PC-9 (cell line): Measurements from ENCODE around the gene SCGB1C1. TPM values are rescaled to one million over a fixed set of nuclear protein-coding genes. Genes with fewer than 3 reads are reported as not detected.

ENCODE experiments used
- BruUV-seq: library from RNA; stranded (reverse); fragments of 400-500 nt; replicated peaks from 2 replicates; lab custom pipeline; 2021; lab: Mats Ljungman, UMichigan
- CTCF ChIA-PET: fragments of 300-600 bp; sonication (Branson Sonifier 250); formaldehyde crosslinking; loops from one replicate; lab custom pipeline; 2022; ENCODE audit warnings: antibody characterized with exemption; lab: Charles Lee
- POLR2A ChIA-PET: fragments of 300-600 bp; sonication (Branson Sonifier 250); formaldehyde crosslinking; loops from one replicate; lab custom pipeline; 2022; ENCODE audit warnings: antibody characterized with exemption; ENCODE audit not compliant: unreplicated experiment; lab: Charles Lee
- DNase-seq, 2 experiments: peaks; one replicate each; pipeline versions ENCODE4 v3.0.0 to v3.0.0-alpha.2; 2015 to 2022; ENCODE audit warnings: mixed read lengths in 1 of 2
- H2AFZ ChIP-seq: fragments of 200-600 bp; sonication (generic); 2 replicates; pipeline ENCODE4 v1.8.1; 2017; ENCODE audit warnings: antibody characterized with exemption
- H3F3A ChIP-seq: fragments of 200-600 bp; sonication (generic); 2 replicates; pipeline ENCODE4 v1.8.1; 2017; ENCODE audit warnings: antibody characterized with exemption, mild to moderate bottlenecking, low read depth; ENCODE audit not compliant: insufficient read depth
- H3K27ac ChIP-seq: fragments of 200-600 bp; sonication (generic); 2 replicates; pipeline ENCODE4 v1.6.1; 2016; ENCODE audit warnings: mixed run types
- H3K27me3 ChIP-seq: fragments of 200-600 bp; sonication (generic); 2 replicates; pipeline ENCODE4 v1.6.1; 2016; ENCODE audit warnings: low read depth, mixed run types; ENCODE audit not compliant: insufficient read depth
- H3K36me3 ChIP-seq: fragments of 200-600 bp; sonication (generic); 2 replicates; pipeline ENCODE4 v1.6.1; 2016; ENCODE audit warnings: low read depth, mixed run types
- H3K4me1 ChIP-seq: fragments of 200-600 bp; sonication (generic); replicated peaks from 2 replicates; pipeline ENCODE4 v1.6.1; 2016; ENCODE audit warnings: mixed run types; ENCODE audit not compliant: insufficient read depth
- H3K4me2 ChIP-seq: fragments of 200-600 bp; sonication (generic); 2 replicates; pipeline ENCODE4 v1.6.1; 2017; ENCODE audit warnings: mixed run types
- H3K4me3 ChIP-seq: fragments of 200-600 bp; sonication (generic); 2 replicates; pipeline ENCODE4 v1.6.1; 2016; ENCODE audit warnings: mixed run types
- H3K79me2 ChIP-seq: fragments of 200-600 bp; sonication (generic); 2 replicates; pipeline ENCODE4 v1.6.1; 2017; ENCODE audit warnings: low read depth, mixed run types
- H3K9me2 ChIP-seq: fragments of 200-600 bp; sonication (generic); 2 replicates; pipeline ENCODE4 v1.8.1; 2017; ENCODE audit warnings: mild to moderate bottlenecking; ENCODE audit not compliant: insufficient read depth
- H3K9me3 ChIP-seq: fragments of 200-600 bp; sonication (generic); 2 replicates; pipeline ENCODE4 v1.8.1; 2016; ENCODE audit warnings: low read depth; ENCODE audit not compliant: insufficient read depth
- H4K20me1 ChIP-seq: fragments of 200-600 bp; sonication (generic); 2 replicates; pipeline ENCODE4 v1.8.1; 2017; ENCODE audit not compliant: insufficient read depth
- CTCF ChIP-seq: fragments of 200-600 bp; sonication (generic); conservative IDR thresholded peaks from 2 replicates; pipeline ENCODE4 v1.6.1; 2017; ENCODE audit warnings: mixed run types, antibody characterized with exemption, mild to moderate bottlenecking, moderate library complexity
- EZH2 ChIP-seq: fragments of 200-600 bp; sonication (generic); IDR thresholded peaks from 2 replicates; pipeline ENCODE4 v1.8.0; 2017; ENCODE audit warnings: antibody characterized with exemption, low read depth
- intact Hi-C: fragments of 100-400 bp; cut with micrococcal nuclease; formaldehyde crosslinking; loops from one replicate; pipeline ENCODE4 v1.10.0; 2022; ENCODE audit not compliant: unreplicated experiment
- total RNA-seq: library from RNA; stranded (reverse); gene quantifications from 2 replicates; pipeline ENCODE4 v1.2.3, GENCODE V29; 2021

The SCGB1C1 gene
- total RNA-seq, 1 experiment from 2014 or later: not detected

DNA sequence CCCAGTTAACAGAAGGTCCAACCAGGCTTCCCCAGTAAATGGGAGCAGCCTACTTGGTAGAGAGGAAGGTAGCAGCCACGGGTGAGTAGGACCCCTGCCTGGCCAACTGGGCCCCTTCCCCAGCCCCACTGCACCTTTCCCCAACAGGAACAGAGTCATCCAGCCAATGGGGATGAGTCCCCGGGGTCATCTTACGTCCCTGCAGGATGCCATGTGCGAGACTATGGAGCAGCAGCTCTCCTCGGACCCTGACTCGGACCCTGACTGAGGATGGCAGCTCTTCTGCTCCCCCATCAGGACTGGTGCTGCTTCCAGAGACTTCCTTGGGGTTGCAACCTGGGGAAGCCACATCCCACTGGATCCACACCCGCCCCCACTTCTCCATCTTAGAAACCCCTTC, 21.2 kb downstream of the SCGB1C1 start:
- Histone ChIP-seq H3K4me3 (no peak overlapping the region), H3K4me1 (peaks cover 11% of the 10 kb centered on the region), H2AFZ (no peak overlapping the region), H3K79me2 (peaks cover 20% of the 10 kb centered on the region), H3K9me3 (no peaks in the 10 kb centered on the region), H3K27ac (no peak overlapping the region), H3F3A (peaks cover 18% of the 10 kb centered on the region; the same call in 1 of the 2 replicates), H4K20me1 (no peaks in the 10 kb centered on the region), H3K36me3 (no peaks in the 10 kb centered on the region), H3K9me2 (no peaks in the 10 kb centered on the region), H3K4me2 (no peak overlapping the region), H3K27me3 (no peaks in the 10 kb centered on the region)
- intact Hi-C loops: no loop called here
- POLR2A ChIA-PET: no interaction called here
- BruUV-seq: no TSS peak
- DNase-seq: no peak
- CTCF ChIA-PET: no interaction called here
- TF ChIP-seq EZH2 (no peak), CTCF (no peak)

GRCh38 chr11:215581-216037, 22.7 kb downstream of the SCGB1C1 start:
- ChIA-PET POLR2A (interaction anchor here (0.6 kb wide), 2 partner anchors 21 to 192 kb away, joined by 5 to 16 read pairs; partner anchors contain the start of gene PSMD13), CTCF (no interaction called here)
- Histone ChIP-seq H3K4me3 (no peak overlapping the region), H3K36me3 (no peaks in the 10 kb centered on the region), H3K9me3 (no peaks in the 10 kb centered on the region), H3F3A (peaks cover 18% of the 10 kb centered on the region; the same call in 1 of the 2 replicates), H3K9me2 (no peaks in the 10 kb centered on the region), H3K4me2 (no peak overlapping the region), H3K4me1 (no peaks in the 10 kb centered on the region), H4K20me1 (no peaks in the 10 kb centered on the region), H3K79me2 (peaks cover 5% of the 10 kb centered on the region), H3K27ac (no peak overlapping the region), H3K27me3 (no peaks in the 10 kb centered on the region), H2AFZ (no peak overlapping the region)
- no peak for TF ChIP-seq CTCF
- TF ChIP-seq EZH2: no peak
- no TSS peak for BruUV-seq
- no peak for DNase-seq
- intact Hi-C loops: no loop called here

- no peaks in the 10 kb centered on the region for H3K9me2 ChIP-seq
- no TSS peak for BruUV-seq
- no peaks in the 10 kb centered on the region for H4K20me1 ChIP-seq
- intact Hi-C loops: no loop called here
- no peak overlapping the region for H3K4me2 ChIP-seq
- no peaks in the 10 kb centered on the region for H3K9me3 ChIP-seq
- no peak for TF ChIP-seq EZH2
- no peak overlapping the region for H3K4me3 ChIP-seq
- DNase-seq: no peak
- no peaks in the 10 kb centered on the region for H3K27me3 ChIP-seq
- ChIA-PET POLR2A (interaction anchor here (0.6 kb wide), 1 partner anchor 191 kb away, joined by 5 read pairs; no protein-coding TSS in a partner anchor), CTCF (no interaction called here)
- H3K4me1 ChIP-seq: no peaks in the 10 kb centered on the region
- H3K36me3 ChIP-seq: no peaks in the 10 kb centered on the region
- no peaks in the 10 kb centered on the region for H3K79me2 ChIP-seq
- peaks cover 18% of the 10 kb centered on the region; the same call in 1 of the 2 replicates for H3F3A ChIP-seq
- H2AFZ ChIP-seq: no peak overlapping the region
- no peak overlapping the region for H3K27ac ChIP-seq
These were observed 23.4 kb downstream of the SCGB1C1 start for GRCh38 chr11:216081-216974.
